ENCODE data around the gene ATE1.

DNA sequence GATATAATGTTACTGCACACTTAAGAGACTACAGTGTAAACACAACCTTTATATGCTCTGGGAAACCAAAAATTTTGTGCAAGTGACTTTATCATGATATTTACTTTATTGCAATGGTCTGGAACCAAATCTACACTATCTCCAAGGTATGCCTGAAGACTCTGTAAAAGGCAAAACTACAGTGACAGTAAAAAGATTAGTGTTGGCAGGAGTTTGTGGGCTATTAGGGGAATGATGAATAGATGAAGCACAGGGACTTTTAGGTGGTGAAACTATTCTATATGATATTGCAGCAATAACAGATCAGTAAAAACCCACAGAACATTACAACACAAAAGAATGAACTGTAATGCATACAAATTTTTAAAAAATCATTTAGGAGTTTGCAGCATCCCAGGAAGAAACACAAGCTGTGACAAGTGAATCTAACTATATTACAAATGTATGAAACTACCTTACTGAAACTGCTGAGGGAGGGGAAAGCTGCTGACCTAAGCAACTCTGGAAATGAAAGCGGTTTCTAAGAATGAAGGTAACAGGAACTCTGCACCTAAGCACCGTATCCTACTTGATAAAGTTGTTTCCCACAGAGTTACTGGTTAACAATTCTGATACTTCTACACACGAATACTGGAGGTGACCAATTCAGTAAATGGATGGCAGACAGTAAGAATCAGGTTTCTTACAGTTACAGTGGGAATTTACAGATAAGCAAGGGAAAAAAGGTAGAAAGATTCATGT, 82.6 kb downstream of the ATE1 start:
- TF ChIP-seq, protein P1, sequence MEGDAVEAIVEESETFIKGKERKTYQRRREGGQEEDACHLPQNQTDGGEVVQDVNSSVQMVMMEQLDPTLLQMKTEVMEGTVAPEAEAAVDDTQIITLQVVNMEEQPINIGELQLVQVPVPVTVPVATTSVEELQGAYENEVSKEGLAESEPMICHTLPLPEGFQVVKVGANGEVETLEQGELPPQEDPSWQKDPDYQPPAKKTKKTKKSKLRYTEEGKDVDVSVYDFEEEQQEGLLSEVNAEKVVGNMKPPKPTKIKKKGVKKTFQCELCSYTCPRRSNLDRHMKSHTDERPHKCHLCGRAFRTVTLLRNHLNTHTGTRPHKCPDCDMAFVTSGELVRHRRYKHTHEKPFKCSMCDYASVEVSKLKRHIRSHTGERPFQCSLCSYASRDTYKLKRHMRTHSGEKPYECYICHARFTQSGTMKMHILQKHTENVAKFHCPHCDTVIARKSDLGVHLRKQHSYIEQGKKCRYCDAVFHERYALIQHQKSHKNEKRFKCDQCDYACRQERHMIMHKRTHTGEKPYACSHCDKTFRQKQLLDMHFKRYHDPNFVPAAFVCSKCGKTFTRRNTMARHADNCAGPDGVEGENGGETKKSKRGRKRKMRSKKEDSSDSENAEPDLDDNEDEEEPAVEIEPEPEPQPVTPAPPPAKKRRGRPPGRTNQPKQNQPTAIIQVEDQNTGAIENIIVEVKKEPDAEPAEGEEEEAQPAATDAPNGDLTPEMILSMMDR (IDR thresholded peaks at IDR 0.05) = no peak
- no peak for TF ChIP-seq POLR2A (IDR thresholded peaks at IDR 0.05)
- TF ChIP-seq POLR2AphosphoS5 (IDR thresholded peaks at IDR 0.05) = no peak

Measured in sigmoid colon (tissue), 4 donors.